HG03196 (cell line): ENCODE data around the gene TSPYL2.
A peak's percentile ranks its signal among the peaks of the same experiment; 100 is the strongest.

Experiments used
- ATAC-seq: cut with Tn5 transposase; IDR thresholded peaks from one replicate; pipeline ENCODE4 v1.9.1; 2021; ENCODE audit not compliant: unreplicated experiment

Gene TSPYL2

DNA sequence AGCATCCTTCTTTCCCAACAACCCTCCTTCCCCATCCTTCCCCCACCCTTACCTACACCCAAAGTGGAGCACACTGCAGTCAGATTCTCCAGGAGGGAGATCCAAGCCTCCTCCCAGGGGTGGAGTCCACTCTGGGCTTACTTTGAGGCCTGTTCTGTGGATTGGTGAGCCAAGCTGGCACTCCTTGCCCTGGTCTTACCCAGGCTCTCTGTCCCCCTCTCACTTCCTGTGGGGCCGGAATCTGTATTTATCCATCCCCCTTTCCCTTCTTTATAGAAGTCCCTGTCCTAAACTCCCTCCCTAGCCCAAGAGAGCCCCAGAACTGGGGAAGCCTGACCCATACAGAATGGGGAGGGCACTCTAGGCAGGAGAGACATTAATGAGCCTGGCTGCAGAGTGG lies 3.2 kb upstream of the TSPYL2 start:
- ATAC-seq: no peak

DNA sequence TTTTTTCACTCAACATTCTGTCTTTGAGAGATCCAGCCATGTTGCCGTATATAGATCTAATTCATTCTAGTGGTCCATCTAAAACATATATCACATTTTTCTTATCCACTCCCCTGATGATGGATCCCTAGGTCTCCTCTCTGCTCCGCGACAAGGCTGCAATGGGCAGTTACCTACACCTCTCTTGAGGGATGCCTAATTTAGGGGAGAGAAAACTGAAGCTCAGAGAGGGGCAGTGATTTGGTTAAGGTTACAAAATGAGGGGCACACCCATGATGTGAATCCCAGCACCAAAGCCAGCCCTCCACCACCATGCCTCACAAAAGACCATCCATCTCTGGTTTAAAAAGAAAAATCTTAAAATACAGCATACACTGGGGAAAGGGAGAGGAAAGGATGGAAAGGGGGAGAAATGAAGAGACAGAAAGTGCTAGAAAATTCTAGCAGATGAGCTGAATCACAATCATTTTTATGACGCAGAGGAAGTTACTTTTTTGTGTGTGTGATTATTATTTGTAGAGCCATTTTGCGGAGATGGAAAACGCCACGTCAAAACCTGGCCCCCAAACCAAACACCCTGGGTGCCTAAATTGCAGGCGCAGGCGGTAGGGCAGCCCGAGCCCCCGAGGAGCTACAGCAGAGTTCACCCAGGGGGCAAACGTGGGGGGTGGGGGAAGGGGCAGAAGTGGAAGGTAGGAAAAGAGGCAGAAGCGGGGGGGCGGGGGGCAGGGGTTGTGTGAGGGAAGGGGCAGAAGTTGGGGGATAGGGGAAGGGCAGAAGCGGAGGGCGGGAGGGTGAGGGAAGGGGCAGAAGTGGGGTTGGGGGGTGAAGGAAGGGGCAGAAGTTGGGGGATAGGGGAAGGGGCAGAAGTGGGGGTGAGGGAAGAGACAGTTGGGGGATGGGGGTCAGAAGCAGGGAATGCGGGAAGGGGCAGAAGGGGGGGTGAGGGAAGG lies 1.3 kb upstream of the TSPYL2 start:
- no peak for ATAC-seq

- no peak for ATAC-seq
Measured at GRCh38 chrX:53082773-53083616, 828 bp downstream of the TSPYL2 start.

DNA sequence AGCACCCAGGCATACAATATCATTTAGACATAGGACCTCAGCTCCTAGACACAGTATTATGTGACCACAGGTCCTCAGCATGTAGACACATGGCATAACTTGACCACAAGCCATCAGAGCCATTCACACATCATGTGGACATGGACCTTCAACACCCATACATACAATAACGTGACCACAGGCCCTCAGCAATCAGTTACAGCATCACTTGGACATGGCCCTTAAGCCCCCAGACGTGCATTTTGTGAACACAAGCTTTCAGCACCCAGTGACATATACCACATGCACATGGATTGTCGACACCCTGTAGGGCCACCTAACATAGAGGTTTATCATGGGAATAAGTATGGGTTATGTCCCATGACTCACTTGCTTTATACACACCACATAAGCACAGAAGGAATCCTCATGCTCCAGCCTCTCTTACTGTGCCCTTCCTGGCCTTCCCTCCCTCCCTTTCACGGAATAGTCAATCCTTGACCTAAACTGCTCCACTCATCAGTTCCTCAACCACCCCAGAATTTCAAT lies 1.9 kb downstream of the TSPYL2 start:
- ATAC-seq: no peak

DNA sequence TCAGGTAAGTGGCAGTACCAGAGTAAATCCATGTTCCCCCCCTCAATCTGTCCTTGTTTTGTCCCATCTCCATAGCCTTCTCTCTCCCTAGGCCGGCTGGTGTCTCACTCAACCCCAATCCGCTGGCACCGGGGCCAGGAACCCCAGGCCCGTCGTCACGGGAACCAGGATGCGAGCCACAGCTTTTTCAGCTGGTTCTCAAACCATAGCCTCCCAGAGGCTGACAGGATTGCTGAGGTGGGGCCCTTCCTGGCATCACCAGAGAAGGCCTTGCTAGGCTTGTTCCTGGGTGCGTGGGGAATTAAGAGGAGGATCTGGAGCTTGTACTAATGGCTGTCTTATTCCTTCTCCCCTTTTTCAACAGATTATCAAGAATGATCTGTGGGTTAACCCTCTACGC lies 2.7 kb downstream of the TSPYL2 start:
- ATAC-seq: no peak

GRCh38 chrX:53085661-53086229 lies 3.6 kb downstream of the TSPYL2 start:
- ATAC-seq: no peak

GRCh38 chrX:53086464-53086863 lies 4.3 kb downstream of the TSPYL2 start:
- no peak for ATAC-seq

DNA sequence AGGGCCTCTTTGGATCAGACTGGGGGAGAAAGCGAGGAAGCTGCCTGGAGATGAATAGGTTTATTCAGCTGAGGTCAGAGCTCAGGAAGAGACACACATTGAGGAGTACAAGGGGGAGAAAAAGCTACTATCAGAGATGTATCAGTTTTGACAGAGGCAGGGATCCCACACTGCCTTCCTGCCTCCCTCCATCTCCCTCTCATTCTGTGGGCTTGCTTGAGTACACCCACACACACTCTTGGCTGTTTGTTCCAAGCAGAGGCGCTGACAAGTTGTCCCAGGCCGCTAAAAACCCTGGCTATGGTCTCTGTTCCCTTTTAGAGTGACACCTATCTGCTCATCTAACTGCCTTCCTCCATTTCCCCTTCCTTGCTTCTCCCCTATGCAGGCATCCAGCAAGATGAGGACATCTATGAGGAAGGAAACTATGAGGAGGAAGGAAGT lies 5.2 kb downstream of the TSPYL2 start:
- no peak for ATAC-seq

DNA sequence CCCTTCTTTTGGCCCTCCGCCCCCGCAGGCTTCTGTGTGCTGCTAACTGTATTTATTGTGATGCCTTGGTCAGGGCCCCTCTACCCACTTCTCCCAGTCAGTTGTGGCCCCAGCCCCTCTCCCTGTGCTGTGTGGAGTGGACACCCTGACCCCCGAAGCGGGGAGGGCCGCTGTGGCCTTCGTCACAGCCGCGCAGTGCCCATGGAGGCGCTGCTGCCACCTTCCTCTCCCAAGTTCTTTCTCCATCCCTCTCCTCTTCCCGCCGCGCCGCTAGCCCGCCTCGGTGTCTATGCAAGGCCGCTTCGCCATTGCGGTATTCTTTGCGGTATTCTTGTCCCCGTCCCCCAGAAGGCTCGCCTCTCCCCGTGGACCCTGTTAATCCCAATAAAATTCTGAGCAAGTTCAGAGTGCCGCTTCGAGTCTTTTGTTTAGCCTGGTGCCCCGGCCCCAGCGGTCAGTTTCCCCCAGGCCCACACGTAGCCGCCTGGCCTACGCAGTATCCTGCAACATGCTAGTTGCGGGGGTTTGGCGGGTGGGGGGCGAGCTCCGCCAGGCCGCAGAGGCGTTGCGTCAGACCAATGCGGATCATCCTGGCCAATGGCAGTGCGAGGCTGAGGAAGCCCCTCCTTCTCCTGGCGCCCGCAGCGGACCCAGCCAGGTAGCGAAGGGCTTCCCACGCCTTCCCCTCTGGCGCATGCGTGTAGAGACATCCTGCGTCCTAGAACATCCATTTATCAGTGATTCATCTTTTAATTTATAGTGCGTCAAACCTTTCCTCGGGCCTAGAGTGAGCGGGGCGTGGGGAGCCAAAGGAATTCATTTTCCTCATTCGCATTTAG lies 6.2 kb downstream of the TSPYL2 start:
- no peak for ATAC-seq

DNA sequence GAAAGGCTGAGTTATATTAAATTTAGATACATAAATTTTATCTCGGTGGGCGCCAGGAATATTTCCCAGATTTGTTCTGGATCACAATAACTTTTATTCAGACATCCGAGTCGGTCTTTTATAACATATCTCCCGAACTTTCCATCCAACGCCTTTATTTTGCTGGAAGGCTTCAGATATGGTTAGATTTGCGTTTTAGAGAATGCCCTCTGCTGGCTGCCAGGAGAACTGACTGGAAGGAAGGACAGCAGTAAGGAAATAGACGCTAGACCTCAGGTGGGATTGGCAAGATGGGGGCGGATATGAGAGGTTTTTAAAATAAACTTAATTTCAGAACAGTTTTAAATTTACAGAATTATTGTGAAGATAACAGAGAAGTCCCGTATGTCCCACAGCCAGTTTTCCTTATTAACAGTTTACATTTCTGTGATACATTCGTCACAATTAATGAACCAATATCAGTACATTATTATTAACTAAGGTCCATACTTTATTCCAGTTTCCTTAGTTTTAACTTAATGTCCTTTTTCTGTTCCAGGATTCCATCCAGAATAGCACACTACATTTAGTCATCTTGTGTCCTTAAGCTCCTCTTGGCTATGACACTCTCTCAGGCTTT lies 7.2 kb downstream of the TSPYL2 start:
- ATAC-seq: no peak

DNA sequence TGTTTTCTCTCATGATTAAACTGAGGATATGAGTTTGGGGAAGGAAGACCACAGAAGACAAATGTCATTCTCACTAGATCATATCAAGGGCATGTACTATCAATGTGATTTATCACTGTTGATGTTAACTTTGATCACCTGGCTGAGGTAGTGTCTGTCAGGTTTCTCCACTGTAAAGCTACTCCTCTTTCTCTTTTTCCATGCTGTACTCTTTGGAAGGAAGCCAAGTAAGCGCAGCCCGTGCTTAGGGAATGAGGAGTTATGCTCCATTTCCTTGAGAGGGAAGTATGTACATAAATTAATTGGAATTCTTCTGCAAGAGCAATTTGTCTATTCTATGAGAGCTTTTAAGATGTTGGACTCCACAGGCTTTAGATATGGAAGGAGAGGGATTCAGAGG lies 7.8 kb downstream of the TSPYL2 start:
- ATAC-seq: no peak

GRCh38 chrX:53091354-53091753 lies 9.2 kb downstream of the TSPYL2 start:
- ATAC-seq: no peak

DNA sequence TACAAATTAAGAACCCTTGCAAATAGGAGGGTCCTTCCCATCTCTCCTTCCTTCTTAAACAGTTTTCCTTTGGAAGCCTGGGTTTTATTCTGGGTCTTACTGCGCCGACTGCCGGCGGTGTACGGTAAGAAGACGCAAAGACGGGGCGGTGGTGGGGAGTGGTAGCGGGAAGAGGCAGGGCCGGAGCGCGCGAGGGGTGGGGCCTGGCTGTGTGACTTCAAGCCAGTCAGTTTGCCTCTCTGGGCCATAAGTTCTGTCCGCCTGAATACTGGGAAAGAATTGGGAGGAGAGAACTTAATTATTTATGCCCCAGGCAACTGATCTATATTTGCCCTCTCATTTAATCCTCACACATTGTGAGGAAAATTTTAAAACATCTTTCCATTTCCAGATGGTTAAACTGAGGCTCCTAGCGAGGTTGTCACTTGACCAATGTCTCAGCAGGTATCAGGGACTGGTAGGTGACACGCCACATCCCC lies 11.0 kb downstream of the TSPYL2 start:
- ATAC-seq: peak; percentile 46

DNA sequence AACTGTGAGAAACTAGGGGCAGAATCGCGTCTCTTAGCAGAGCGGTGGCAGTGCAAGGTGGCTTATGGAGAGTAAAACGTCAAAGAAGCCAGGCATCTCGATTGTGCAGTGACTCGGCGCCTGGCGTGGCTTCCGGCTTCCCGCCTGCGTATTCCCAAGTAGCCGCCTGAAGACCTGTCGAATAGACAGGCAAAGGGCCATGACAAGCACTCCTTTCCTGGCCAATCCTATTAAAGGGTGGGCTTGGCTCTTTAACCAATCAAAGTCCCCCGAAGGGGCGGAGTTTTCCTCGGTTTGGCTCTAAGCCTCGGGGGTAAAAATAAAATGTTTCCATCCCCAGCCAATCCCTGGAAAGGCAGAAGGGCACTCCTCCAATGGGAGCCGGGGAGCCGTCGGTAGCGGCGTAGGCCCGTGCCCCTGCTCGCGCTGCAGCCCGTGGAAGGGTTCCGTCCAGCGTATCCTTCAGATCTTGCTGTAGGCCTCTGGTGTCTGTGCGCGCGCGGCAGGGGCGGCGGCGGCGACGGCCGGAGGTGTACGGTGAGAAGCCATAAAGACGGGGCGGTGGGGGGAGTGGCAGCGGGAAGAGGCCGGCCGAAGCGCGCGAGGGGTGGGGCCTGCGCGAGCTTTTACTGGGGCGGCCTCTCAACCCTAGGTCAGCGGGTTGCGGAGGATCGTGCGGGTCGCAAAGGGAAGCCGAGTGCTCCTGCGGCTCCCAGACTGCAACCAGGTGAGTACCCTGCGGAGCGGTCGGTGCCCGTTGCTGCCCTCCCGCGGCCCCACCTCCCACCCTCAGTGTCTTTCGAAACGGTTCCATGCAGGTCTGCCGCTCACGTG lies 11.8 kb downstream of the TSPYL2 start, which contains the start of gene KANTR:
Gene KANTR (plus strand): TSS at position 395 of the 834 bp plus-strand sequence. CDS start 30,131 bp downstream, outside the sequence.
- peak; percentile 86 for ATAC-seq

GRCh38 chrX:53094582-53094905 lies 12.4 kb downstream of the TSPYL2 start:
- ATAC-seq: no peak

GRCh38 chrX:53095796-53096195 lies 13.6 kb downstream of the TSPYL2 start:
- no peak for ATAC-seq

GRCh38 chrX:53114864-53115549 lies 32.8 kb downstream of the TSPYL2 start:
- no peak for ATAC-seq

DNA sequence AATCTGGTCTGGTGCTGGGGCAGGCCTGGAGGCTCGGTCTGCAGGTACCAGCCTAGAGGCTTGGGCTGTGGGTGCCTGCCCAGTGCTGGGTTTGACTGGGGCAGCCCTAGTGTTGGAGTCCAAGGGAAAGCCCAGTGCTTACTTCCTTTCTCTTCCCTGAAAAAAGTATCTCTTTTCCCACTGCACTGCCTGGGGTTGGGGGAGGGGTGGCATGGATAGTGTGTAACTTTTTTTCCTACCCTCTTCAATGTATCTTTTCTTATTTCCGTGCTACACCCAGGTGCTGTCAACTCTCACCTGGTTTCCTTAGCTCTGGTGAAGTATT lies 33.3 kb downstream of the TSPYL2 start:
- ATAC-seq: no peak
